Caco-2 (cell line): Measurements from ENCODE around the gene SH3RF1. TPM values are rescaled to one million over a fixed set of nuclear protein-coding genes. Genes with fewer than 3 reads are reported as not detected.

Experiments used
- BruUV-seq: library from RNA; stranded (reverse); fragments of 400-500 nt; replicated peaks from 2 replicates; lab custom pipeline; 2021; lab: Mats Ljungman, UMichigan
- CTCF ChIA-PET: fragments of 300-600 bp; sonication (Branson Sonifier 250); formaldehyde crosslinking; loops from one replicate; lab custom pipeline; 2022; ENCODE audit warnings: antibody characterized with exemption; lab: Charles Lee
- POLR2A ChIA-PET: fragments of 300-600 bp; sonication (Branson Sonifier 250); formaldehyde crosslinking; loops from one replicate; lab custom pipeline; 2022; ENCODE audit warnings: antibody characterized with exemption; lab: Charles Lee
- DNase-seq, 2 experiments: peaks; one replicate each; pipeline versions ENCODE4 v3.0.0 to v3.0.0-alpha.2; 2020 to 2022
- H3K27me3 ChIP-seq: replicated peaks from 2 replicates; pipeline ENCODE4 v1.6.0; 2011; ENCODE audit warnings: low read length; ENCODE audit not compliant: control insufficient read depth, insufficient read depth
- H3K36me3 ChIP-seq: 2 replicates; pipeline ENCODE4 v1.5.1; 2011; ENCODE audit warnings: low read length; ENCODE audit not compliant: control insufficient read depth, insufficient read depth
- H3K4me1 ChIP-seq: fragments of 250-450 bp; sonication (Bioruptor Pico); 2 replicates; pipeline ENCODE4 v1.5.1; 2020; ENCODE audit warnings: mild to moderate bottlenecking
- H3K4me3 ChIP-seq: 2 replicates; pipeline ENCODE4 v1.5.1; 2011; ENCODE audit warnings: low read depth, mild to moderate bottlenecking, control low read depth, low read length
- H3K9me3 ChIP-seq: fragments of 250-450 bp; sonication (Bioruptor Pico); 2 replicates; pipeline ENCODE4 v1.5.1; 2020; ENCODE audit warnings: mild to moderate bottlenecking, moderate library complexity
- H3K27ac Mint-ChIP-seq: one replicate; pipeline ENCODE4 v1.8.0; 2022; ENCODE audit warnings: mixed read lengths; ENCODE audit not compliant: unreplicated experiment
- H3K27me3 Mint-ChIP-seq: one replicate; pipeline ENCODE4 v1.8.0; 2022; ENCODE audit warnings: mixed read lengths; ENCODE audit not compliant: insufficient read depth, unreplicated experiment
- H3K36me3 Mint-ChIP-seq: one replicate; pipeline ENCODE4 v1.8.0; 2022; ENCODE audit warnings: mild to moderate bottlenecking, mixed read lengths; ENCODE audit not compliant: insufficient read depth, unreplicated experiment
- H3K4me1 Mint-ChIP-seq: one replicate; pipeline ENCODE4 v1.8.0; 2022; ENCODE audit warnings: low read depth, mixed read lengths; ENCODE audit not compliant: unreplicated experiment
- H3K4me3 Mint-ChIP-seq: one replicate; pipeline ENCODE4 v1.8.0; 2022; ENCODE audit warnings: mild to moderate bottlenecking, moderate library complexity, mixed read lengths; ENCODE audit not compliant: unreplicated experiment
- H3K9me3 Mint-ChIP-seq: one replicate; pipeline ENCODE4 v1.8.0; 2022; ENCODE audit warnings: mixed read lengths; ENCODE audit not compliant: unreplicated experiment
- intact Hi-C: fragments of 100-400 bp; cut with micrococcal nuclease; formaldehyde crosslinking; loops from one replicate; pipeline ENCODE4 v1.10.0; 2022; ENCODE audit not compliant: unreplicated experiment
- total RNA-seq: library from RNA; stranded (reverse); gene quantifications from 2 replicates; pipeline ENCODE4 v1.2.3, GENCODE V29; 2022
- TF ChIP-seq, protein P1 (sequence below), 2 experiments: fragments of 200-600 bp in 1 of 2; IDR thresholded peaks; 1 replicate in 1 of 2; 2 replicates in 1 of 2; pipeline versions ENCODE4 v1.5.1 to v1.8.0; 2011 to 2022; ENCODE audit warnings: antibody characterized with exemption in 1 of 2, control low read depth in 1 of 2, inconsistent platforms in 1 of 2, low read depth in 1 of 2, low read length in 1 of 2, mild to moderate bottlenecking in 1 of 2, moderate library complexity in 1 of 2; ENCODE audit not compliant: insufficient read depth in 1 of 2, severe bottlenecking in 1 of 2, unreplicated experiment in 1 of 2

The SH3RF1 gene
- total RNA-seq, 1 experiment from 2014 or later = 25.1 TPM

DNA sequence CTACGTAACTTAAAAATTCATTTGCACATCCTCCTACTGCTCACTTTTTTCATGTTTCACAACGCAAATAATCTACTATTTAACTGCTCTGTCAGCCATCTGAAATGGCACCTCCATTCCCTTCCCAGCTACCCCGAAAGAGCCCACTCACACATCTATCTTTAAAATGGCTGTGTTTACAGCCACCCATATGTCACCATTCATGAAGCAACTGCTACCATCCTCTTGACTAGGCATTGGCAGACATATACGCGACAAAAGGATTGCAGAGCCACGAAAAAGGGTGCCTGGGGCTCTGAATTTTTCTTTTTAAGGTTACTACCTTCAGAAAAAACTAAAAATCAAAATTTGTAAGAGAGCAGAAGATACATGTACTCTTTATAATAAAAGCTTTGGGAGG is 11.5 kb downstream of the SH3RF1 start:
- Mint-ChIP-seq H3K4me1 (peaks cover 47% of the 10 kb centered on the region), H3K27ac (peak overlapping the region; percentile 19), H3K27me3 (no peaks in the 10 kb centered on the region), H3K4me3 (no peak overlapping the region), H3K9me3 (no peaks in the 10 kb centered on the region), H3K36me3 (peaks cover 43% of the 10 kb centered on the region)
- intact Hi-C loops = no loop called here
- Histone ChIP-seq H3K36me3 (peaks cover 3% of the 10 kb centered on the region; the same call in 1 of the 2 replicates), H3K4me3 (no peak overlapping the region), H3K4me1 (peaks cover 54% of the 10 kb centered on the region), H3K9me3 (no peaks in the 10 kb centered on the region), H3K27me3 (no peaks in the 10 kb centered on the region)
- BruUV-seq = no TSS peak
- TF ChIP-seq, protein P1, sequence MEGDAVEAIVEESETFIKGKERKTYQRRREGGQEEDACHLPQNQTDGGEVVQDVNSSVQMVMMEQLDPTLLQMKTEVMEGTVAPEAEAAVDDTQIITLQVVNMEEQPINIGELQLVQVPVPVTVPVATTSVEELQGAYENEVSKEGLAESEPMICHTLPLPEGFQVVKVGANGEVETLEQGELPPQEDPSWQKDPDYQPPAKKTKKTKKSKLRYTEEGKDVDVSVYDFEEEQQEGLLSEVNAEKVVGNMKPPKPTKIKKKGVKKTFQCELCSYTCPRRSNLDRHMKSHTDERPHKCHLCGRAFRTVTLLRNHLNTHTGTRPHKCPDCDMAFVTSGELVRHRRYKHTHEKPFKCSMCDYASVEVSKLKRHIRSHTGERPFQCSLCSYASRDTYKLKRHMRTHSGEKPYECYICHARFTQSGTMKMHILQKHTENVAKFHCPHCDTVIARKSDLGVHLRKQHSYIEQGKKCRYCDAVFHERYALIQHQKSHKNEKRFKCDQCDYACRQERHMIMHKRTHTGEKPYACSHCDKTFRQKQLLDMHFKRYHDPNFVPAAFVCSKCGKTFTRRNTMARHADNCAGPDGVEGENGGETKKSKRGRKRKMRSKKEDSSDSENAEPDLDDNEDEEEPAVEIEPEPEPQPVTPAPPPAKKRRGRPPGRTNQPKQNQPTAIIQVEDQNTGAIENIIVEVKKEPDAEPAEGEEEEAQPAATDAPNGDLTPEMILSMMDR (IDR thresholded peaks at IDR 0.05; ENCODE audit: insufficient read depth in 1 of 2, low read depth in 1 of 2, low read length in 1 of 2, severe bottlenecking in 1 of 2, unreplicated experiment in 1 of 2) = no peak
- ChIA-PET POLR2A (interaction anchor here (0.6 kb wide), 1 partner anchor 176 kb away, joined by 3 read pairs; no protein-coding TSS in a partner anchor), CTCF (no interaction called here)
- no peak for DNase-seq

DNA sequence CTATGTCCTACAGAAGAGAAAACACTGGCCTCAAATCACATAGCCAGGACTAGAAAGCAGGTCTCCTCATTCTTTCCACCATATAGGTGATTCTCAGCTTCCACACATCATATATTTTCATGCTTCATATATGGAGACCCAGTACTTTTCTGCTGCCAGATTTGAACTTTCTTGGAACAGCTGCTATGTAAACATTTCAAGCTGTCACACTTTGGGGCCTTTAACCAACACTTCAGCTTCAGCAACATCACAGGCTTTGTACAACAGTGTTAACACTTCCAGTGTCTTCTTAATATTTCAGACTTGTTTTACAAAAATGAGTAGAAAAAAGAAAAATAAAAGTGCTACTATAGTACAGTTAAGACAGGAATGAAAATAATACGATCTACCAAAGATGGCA is 12.6 kb downstream of the SH3RF1 start:
- H3K4me3 ChIP-seq = no peak overlapping the region
- Mint-ChIP-seq H3K4me1 (peaks cover 57% of the 10 kb centered on the region), H3K36me3 (peaks cover 32% of the 10 kb centered on the region), H3K9me3 (no peaks in the 10 kb centered on the region), H3K27ac (no peak overlapping the region), H3K4me3 (no peak overlapping the region), H3K27me3 (no peaks in the 10 kb centered on the region)
- no peaks in the 10 kb centered on the region for H3K27me3 ChIP-seq
- peaks cover 65% of the 10 kb centered on the region for H3K4me1 ChIP-seq
- ChIA-PET CTCF (interaction anchor here (1.4 kb wide), 1 partner anchor 248 kb away, joined by 4 read pairs; the partner anchor contains the start of gene CBR4), POLR2A (no interaction called here)
- BruUV-seq = no TSS peak
- H3K36me3 ChIP-seq = no peaks in the 10 kb centered on the region
- no peak for DNase-seq
- intact Hi-C loops = no loop called here
- H3K9me3 ChIP-seq = no peaks in the 10 kb centered on the region
- TF ChIP-seq, protein P1 (IDR thresholded peaks at IDR 0.05; ENCODE audit: insufficient read depth in 1 of 2, low read depth in 1 of 2, low read length in 1 of 2, severe bottlenecking in 1 of 2, unreplicated experiment in 1 of 2) = no peak

DNA sequence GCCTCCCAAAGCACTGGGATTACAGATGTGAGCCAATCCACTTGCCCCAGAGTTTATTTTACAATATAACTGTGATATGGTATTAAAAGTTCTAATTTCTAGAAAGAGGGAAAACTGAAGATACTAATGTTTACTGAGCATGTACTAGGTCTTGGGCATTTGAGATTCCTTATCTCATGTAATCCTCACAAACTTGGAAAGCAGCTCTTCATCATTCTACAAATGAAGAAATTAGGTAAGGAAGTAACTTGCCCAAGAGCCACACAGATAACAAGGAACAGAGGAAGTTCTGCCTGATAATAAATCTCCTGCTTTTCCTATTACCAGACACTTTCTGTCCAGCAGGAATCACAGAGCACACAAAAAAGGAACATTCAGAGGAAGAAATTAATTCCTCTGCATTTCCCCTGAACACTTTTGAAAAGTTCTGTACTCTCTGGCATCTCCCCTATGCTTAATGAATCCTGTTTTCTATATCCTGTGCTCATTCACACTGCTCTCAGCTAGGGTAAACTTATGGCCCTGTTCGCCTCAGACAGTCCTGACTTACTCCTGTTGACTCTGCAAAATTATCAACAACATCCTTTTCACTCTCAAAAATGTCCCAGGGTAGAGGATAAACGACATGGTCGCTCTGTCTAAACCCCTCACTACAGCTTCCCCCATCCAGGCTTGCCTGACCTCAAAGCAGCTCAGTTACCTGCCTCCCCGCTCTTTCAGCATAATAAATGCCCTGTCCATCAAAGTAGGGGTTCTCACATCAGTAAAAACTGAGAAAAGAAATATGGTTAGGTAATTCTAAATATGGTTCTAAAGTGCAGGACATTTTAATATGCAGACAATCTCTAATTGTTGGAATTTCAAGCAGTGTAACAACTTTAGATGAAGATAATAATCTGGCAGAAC is 13.6 kb downstream of the SH3RF1 start:
- intact Hi-C loops = no loop called here
- H3K4me3 Mint-ChIP-seq = no peak overlapping the region
- ChIA-PET CTCF (interaction anchor here (0.6 to 1.4 kb wide), 2 partner anchors 44 to 247 kb away, joined by 3 to 4 read pairs; partner anchors contain the start of gene CBR4), POLR2A (no interaction called here)
- H3K36me3 ChIP-seq = no peaks in the 10 kb centered on the region
- TF ChIP-seq, protein P1 (IDR thresholded peaks at IDR 0.05; ENCODE audit: insufficient read depth in 1 of 2, low read depth in 1 of 2, low read length in 1 of 2, severe bottlenecking in 1 of 2, unreplicated experiment in 1 of 2) = no peak
- H3K27me3 ChIP-seq = no peaks in the 10 kb centered on the region
- H3K27ac Mint-ChIP-seq = no peak overlapping the region
- peaks cover 76% of the 10 kb centered on the region for H3K4me1 ChIP-seq
- no TSS peak for BruUV-seq
- peaks cover 67% of the 10 kb centered on the region for H3K4me1 Mint-ChIP-seq
- no peak for DNase-seq
- no peaks in the 10 kb centered on the region for H3K9me3 ChIP-seq
- H3K9me3 Mint-ChIP-seq = no peaks in the 10 kb centered on the region
- H3K27me3 Mint-ChIP-seq = no peaks in the 10 kb centered on the region
- H3K4me3 ChIP-seq = no peak overlapping the region
- H3K36me3 Mint-ChIP-seq = peaks cover 24% of the 10 kb centered on the region
